ENCODE data around the gene ARID5B. TPM values are rescaled to one million over a fixed set of nuclear protein-coding genes. Genes with fewer than 3 reads are reported as not detected.

ARID5B gene
- total RNA-seq, 1 experiment from 2014 or later, result 0.04 TPM

DNA sequence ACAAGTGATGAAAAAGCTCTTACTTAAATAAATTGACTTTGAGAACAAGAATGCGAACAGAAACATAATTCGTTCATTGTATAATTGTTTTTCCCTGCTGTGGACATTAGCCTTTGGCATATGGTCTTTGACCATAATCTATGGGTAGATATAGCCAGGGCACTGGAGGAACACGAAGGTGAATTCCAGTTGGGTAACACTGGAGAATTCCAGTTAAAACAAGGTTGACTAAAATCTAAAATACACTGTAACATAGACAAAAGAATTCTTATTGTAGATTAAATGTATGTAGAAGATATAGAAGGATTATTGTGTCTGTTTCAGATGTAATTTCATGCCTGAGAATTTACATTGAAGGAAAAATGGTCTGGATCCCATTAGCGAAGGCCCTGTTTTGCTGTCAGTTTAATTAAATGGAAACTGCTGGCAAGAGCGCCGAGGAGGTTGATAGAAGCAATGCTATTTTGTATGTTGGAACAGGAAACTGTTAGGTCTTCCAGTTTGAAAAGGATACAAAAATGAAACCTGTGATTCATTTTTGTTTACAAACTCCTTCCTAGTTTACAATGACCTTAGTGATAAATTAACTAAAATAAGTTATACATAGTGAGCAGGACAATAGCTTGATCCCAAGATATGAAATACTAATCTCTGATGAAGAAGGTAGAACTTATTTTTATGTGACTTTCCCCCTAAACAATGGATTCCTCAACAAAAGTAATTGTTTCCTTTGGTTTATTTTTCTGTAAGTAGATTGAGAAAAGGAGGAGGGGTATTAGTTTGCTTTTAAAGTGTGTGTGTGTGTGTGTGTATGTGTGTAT is 68.9 kb downstream of the ARID5B start:
- H3K9me3 ChIP-seq (ENCODE audit: control insufficient read depth, low read depth, low read length), result no peaks in the 10 kb centered on the region
- Mint-ChIP-seq H3K4me1 (peaks cover 0 to 3% of the 10 kb centered on the region in 2 experiments; a peak in 1 of 4 replicates), H3K27me3 (ENCODE audit: low read depth) (no peaks in the 10 kb centered on the region), H3K9me3 (no peaks in the 10 kb centered on the region), H3K27ac (0 out of 7 replicates have a peak overlapping the region, but pooled peaks of 1 of the 3 experiments have one; percentile 7), H3K4me3 (no peak overlapping the region), H3K36me3 (ENCODE audit: insufficient read depth in 1 of 3, low read depth in 3 of 3) (no peaks in the 10 kb centered on the region)
- no peak overlapping the region for H3K23ac ChIP-seq (ENCODE audit: insufficient read length, low read depth, low read length)
- no peaks in the 10 kb centered on the region; the same call in 1 of the 2 replicates for H3K4me1 ChIP-seq (ENCODE audit: insufficient read depth, low read length)
- H3K27me3 ChIP-seq (ENCODE audit: insufficient read depth, low read length), result no peaks in the 10 kb centered on the region
- H3K18ac ChIP-seq (ENCODE audit: insufficient read length, low read depth, low read length), result no peak overlapping the region
- H3K4ac ChIP-seq (ENCODE audit: low read depth, low read length), result no peak overlapping the region
- no peak overlapping the region for H3K4me2 ChIP-seq (ENCODE audit: insufficient read depth, insufficient read length, low read length)
- H3K27ac ChIP-seq (ENCODE audit: insufficient read length, low read depth, low read length), result no peak overlapping the region
- no peak overlapping the region for H3K56ac ChIP-seq (ENCODE audit: insufficient read length, low read depth, low read length)
- TF ChIP-seq, protein P1, sequence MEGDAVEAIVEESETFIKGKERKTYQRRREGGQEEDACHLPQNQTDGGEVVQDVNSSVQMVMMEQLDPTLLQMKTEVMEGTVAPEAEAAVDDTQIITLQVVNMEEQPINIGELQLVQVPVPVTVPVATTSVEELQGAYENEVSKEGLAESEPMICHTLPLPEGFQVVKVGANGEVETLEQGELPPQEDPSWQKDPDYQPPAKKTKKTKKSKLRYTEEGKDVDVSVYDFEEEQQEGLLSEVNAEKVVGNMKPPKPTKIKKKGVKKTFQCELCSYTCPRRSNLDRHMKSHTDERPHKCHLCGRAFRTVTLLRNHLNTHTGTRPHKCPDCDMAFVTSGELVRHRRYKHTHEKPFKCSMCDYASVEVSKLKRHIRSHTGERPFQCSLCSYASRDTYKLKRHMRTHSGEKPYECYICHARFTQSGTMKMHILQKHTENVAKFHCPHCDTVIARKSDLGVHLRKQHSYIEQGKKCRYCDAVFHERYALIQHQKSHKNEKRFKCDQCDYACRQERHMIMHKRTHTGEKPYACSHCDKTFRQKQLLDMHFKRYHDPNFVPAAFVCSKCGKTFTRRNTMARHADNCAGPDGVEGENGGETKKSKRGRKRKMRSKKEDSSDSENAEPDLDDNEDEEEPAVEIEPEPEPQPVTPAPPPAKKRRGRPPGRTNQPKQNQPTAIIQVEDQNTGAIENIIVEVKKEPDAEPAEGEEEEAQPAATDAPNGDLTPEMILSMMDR (conservative IDR thresholded peaks at IDR 0.05), result no peak
- no peak overlapping the region for H2AK5ac ChIP-seq (ENCODE audit: insufficient read length, low read length)
- no peaks in the 10 kb centered on the region for H3K79me1 ChIP-seq (ENCODE audit: insufficient read depth, low read depth, low read length, poor library complexity, severe bottlenecking)
- H2BK15ac ChIP-seq (ENCODE audit: low read depth, low read length), result no peak overlapping the region
- no peak overlapping the region for H2BK20ac ChIP-seq (ENCODE audit: low read depth, low read length, poor library complexity, severe bottlenecking)
- H3K9ac ChIP-seq (ENCODE audit: extremely low read depth, insufficient read length, low read length), result no peak overlapping the region
- H3K14ac ChIP-seq (ENCODE audit: insufficient read depth, low read length), result no peak overlapping the region
- no peak overlapping the region for H3T11ph ChIP-seq (ENCODE audit: low read length)
- no peaks in the 10 kb centered on the region for H3K79me2 ChIP-seq (ENCODE audit: insufficient read depth, low read length)
- H2AFZ ChIP-seq (ENCODE audit: low read length), result no peak overlapping the region
- no peaks in the 10 kb centered on the region for H3K23me2 ChIP-seq (ENCODE audit: insufficient read length, low read depth, low read length, poor library complexity, severe bottlenecking)
- H4K8ac ChIP-seq (replicated peaks; ENCODE audit: insufficient read length, low read depth, low read length), result no peak overlapping the region
- no peak overlapping the region for H4K5ac ChIP-seq (ENCODE audit: insufficient read length, low read depth, low read length)
- H2BK5ac ChIP-seq (ENCODE audit: insufficient read length, low read length), result no peak overlapping the region
- no peak overlapping the region for H4K91ac ChIP-seq (ENCODE audit: insufficient read length, low read depth, low read length)
- no peak overlapping the region for H2BK12ac ChIP-seq (ENCODE audit: insufficient read length, low read depth, low read length)
- H2BK120ac ChIP-seq (ENCODE audit: low read depth, low read length, poor library complexity, severe bottlenecking), result no peak overlapping the region
- H4K20me1 ChIP-seq (ENCODE audit: control insufficient read depth, insufficient read depth, insufficient read length), result no peaks in the 10 kb centered on the region
- no peak for DNase-seq
- no CpG with 5 or more reads among the region's 6 CpGs for WGBS (ENCODE audit: extremely low coverage, insufficient read length, low lambda C conversion rate)
